ENCODE results near the gene CRISPLD2.
A peak's percentile ranks its signal among the peaks of the same experiment; 100 is the strongest.

CRISPLD2 gene

DNA sequence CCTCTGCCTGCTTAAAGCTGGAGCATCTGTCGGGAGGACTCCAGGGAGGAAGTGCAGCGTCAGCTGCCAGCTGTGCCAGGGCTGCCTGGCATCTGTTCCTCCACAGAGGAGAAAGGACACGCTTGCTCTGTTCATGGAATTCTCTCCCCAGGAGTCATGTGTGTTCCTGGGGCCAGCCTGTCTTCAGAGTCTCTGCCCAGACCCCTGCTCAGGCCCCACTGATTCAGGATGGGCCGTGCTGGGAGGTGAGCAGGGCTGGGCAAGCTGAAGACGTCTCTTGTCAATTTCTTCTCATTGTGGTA is 24.2 kb downstream of the CRISPLD2 start:
- Histone ChIP-seq H3K27me3 (ENCODE audit: insufficient read depth, low read length) (peaks cover 64% of the 10 kb centered on the region), H3K27ac (ENCODE audit: low read length) (no peak overlapping the region), H3K4me1 (ENCODE audit: insufficient read depth, low read length) (peaks cover 26% of the 10 kb centered on the region; the same call in 1 of the 2 replicates), H3K9ac (ENCODE audit: low read depth, low read length) (no peak overlapping the region), H3K36me3 (ENCODE audit: insufficient read depth, low read depth, low read length) (no peaks in the 10 kb centered on the region), H3K4me3 (ENCODE audit: low read length) (no peak overlapping the region), H3K9me3 (ENCODE audit: insufficient read depth, low read depth, low read length) (no peaks in the 10 kb centered on the region)

DNA sequence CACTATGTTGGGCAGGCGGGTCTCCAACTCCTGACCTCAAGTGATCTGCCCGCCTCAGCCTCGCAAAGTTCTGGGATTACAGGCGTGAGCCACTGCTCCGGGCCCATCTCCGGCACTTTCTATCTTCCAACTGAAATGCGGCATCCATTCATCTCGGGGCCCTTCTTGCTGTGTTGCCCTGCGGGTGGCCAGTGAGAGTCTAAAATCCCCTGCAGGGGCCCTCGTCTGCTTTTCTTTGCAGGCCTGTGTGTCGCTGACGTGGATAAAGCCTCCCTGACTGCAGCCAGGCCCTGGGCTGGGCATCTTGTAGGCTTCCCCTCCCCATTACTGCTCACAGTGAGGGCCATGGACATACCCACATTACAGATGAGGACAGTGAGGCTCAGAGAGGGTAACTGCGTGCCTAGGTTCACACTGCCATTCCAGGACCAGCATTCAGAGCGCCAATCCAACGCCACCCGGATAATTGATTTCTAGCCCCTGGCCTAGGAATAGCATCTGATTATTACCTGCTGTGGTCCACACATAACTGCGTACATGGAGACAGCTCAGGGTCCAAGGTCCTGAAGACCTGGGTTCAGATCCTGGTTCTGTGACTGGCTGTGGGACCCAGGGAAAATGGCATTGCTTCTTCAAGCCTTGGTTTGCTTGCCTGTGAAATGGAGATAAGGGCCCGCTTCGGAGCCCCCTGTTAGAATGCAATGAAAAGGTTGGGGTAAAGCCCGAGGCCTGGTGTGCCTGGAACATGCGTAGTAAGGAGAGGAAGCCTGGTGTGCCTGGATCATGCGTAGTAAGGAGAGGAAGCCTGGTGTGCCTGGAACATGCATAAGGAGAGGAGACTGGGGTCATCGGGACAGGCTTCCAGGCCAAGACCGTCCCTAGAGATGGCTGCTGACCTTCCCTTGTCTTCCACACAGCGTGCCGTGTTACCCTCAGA is 25.0 kb downstream of the CRISPLD2 start:
- Histone ChIP-seq H3K9me3 (ENCODE audit: insufficient read depth, low read depth, low read length) (no peaks in the 10 kb centered on the region), H3K4me3 (ENCODE audit: low read length) (no peak overlapping the region), H3K27ac (ENCODE audit: low read length) (no peak overlapping the region), H3K9ac (ENCODE audit: low read depth, low read length) (no peak overlapping the region), H3K36me3 (ENCODE audit: insufficient read depth, low read depth, low read length) (no peaks in the 10 kb centered on the region), H3K27me3 (ENCODE audit: insufficient read depth, low read length) (peaks cover 68% of the 10 kb centered on the region), H3K4me1 (ENCODE audit: insufficient read depth, low read length) (peaks cover 26% of the 10 kb centered on the region; the same call in 1 of the 2 replicates)

DNA sequence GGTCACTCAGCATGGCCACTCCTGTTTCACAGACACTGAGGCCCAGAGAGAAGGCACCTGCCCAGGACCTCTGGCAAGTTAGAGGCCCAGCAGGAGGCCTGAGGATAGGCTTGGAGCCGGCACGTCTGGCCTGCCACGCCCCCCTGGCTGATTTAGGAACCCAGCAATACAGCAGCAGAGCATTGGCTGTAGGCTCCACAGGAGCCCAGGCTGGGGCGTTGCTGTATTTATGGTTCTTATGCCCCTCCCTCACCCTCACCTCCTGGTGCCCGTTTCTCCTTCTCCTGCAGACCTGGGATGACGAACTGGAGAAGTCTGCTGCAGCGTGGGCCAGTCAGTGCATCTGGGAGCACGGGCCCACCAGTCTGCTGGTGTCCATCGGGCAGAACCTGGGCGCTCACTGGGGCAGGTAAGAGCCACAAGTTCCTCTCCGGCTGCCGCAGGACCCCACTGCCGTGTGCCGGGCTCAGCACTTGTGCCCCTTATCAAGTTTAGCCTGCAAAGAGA is 25.8 kb downstream of the CRISPLD2 start:
- Histone ChIP-seq H3K27ac (ENCODE audit: low read length) (no peak overlapping the region), H3K9ac (ENCODE audit: low read depth, low read length) (no peak overlapping the region), H3K36me3 (ENCODE audit: insufficient read depth, low read depth, low read length) (no peaks in the 10 kb centered on the region), H3K4me1 (ENCODE audit: insufficient read depth, low read length) (peaks cover 26% of the 10 kb centered on the region; the same call in 1 of the 2 replicates), H3K9me3 (ENCODE audit: insufficient read depth, low read depth, low read length) (no peaks in the 10 kb centered on the region), H3K4me3 (ENCODE audit: low read length) (no peak overlapping the region), H3K27me3 (ENCODE audit: insufficient read depth, low read length) (peaks cover 67% of the 10 kb centered on the region)

DNA sequence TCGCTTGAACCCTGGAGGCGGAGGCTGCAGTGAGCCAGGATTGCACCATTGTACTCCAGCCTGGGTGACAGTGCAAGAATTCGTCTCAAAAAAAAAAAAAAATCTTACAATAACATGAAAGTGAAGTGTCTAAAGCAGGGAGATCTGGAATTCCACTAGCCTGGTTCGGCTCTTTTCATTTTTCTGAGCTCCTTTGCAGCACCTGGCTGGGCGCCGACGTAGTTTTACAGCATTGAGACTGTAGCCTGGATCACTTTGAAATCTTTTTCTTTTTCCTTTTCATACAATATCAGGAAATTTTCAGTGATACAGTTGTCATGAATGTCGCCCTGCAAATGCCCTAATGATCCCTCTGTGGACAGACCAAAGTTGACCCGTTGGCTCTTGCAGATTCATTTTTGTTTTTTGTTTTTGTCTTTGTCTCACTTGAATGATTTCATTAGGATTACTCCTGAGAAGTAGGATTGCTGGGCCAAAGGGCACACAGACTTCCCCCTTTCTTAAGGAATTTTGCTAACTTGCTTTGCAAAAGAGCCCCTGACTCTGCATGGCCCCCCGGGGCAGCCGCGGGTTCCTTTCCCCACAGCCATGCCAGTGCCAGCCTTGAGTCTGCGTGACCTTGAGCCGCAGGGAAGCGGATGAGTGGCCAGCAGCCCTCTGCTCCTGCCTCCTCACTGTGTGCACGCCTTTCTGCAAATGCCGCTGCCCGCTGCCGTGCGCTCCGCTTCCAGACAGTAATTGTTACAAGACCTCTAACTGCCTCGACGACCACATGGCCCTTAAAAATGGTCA is 28.0 kb downstream of the CRISPLD2 start:
- peaks cover 26% of the 10 kb centered on the region; the same call in 1 of the 2 replicates for H3K4me1 ChIP-seq (ENCODE audit: insufficient read depth, low read length)
- H3K27me3 ChIP-seq (ENCODE audit: insufficient read depth, low read length) = peaks cover 57% of the 10 kb centered on the region
- H3K9me3 ChIP-seq (ENCODE audit: insufficient read depth, low read depth, low read length) = no peaks in the 10 kb centered on the region
- no peak overlapping the region for H3K27ac ChIP-seq (ENCODE audit: low read length)
- peak overlapping the region; percentile 32; the same call in 1 of the 2 replicates for H3K4me3 ChIP-seq (ENCODE audit: low read length)
- H3K36me3 ChIP-seq (ENCODE audit: insufficient read depth, low read depth, low read length) = no peaks in the 10 kb centered on the region
- peak overlapping the region; percentile 5; the same call in 1 of the 2 replicates for H3K9ac ChIP-seq (ENCODE audit: low read depth, low read length)

DNA sequence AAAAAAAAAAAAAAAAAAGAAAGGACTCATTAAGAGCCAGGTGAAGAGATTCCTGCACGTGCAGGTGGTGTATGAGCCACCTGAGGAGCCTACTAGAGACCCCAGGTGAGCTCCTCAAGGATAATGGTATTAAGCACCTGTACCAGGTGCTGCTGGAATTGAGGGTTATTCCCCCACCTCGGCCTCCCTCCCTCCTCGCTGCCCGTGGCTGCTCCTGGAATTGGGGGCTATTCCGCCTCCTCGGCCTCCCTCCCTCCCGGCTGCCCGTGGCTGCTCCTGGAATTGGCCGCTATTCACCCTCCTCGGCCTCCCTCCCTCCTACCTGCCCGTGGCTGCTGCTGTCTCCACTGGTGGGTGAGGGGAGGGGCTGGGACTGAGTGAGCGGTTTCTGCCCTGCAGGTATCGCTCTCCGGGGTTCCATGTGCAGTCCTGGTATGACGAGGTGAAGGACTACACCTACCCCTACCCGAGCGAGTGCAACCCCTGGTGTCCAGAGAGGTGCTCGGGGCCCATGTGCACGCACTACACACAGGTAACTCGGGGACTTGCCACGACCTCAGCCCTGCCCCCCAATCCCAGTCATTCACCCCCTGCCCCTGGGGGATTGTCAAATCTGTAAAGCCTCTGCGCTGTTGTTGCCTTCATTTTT is 29.3 kb downstream of the CRISPLD2 start:
- Histone ChIP-seq H3K4me3 (ENCODE audit: low read length) (no peak overlapping the region), H3K9ac (ENCODE audit: low read depth, low read length) (no peak overlapping the region), H3K27ac (ENCODE audit: low read length) (no peak overlapping the region), H3K36me3 (ENCODE audit: insufficient read depth, low read depth, low read length) (no peaks in the 10 kb centered on the region), H3K4me1 (ENCODE audit: insufficient read depth, low read length) (peaks cover 21% of the 10 kb centered on the region; the same call in 1 of the 2 replicates), H3K9me3 (ENCODE audit: insufficient read depth, low read depth, low read length) (no peaks in the 10 kb centered on the region), H3K27me3 (ENCODE audit: insufficient read depth, low read length) (peaks cover 44% of the 10 kb centered on the region)

DNA sequence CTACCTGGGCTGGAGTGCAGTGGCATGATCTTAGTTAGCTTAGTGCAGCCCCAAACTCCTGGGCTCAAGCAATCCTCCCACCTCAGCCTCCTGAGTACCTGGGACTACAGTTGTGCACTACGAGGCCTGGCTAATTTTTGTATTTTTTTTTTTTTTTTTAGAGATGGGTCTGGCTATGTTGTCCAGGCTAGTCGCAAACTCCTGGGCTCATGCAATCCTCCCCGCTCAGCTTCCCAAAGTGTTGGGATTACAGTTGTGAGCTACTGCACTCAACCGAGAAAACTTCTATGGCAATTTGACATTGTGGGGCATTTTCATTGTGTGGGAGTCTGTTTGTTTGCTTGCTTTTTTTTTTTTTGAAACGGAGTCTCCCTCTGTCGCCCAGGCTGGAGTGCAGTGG is 30.0 kb downstream of the CRISPLD2 start:
- Histone ChIP-seq H3K9me3 (ENCODE audit: insufficient read depth, low read depth, low read length) (no peaks in the 10 kb centered on the region), H3K9ac (ENCODE audit: low read depth, low read length) (no peak overlapping the region), H3K27ac (ENCODE audit: low read length) (no peak overlapping the region), H3K27me3 (ENCODE audit: insufficient read depth, low read length) (peaks cover 37% of the 10 kb centered on the region), H3K4me1 (ENCODE audit: insufficient read depth, low read length) (peaks cover 16% of the 10 kb centered on the region; the same call in 1 of the 2 replicates), H3K36me3 (ENCODE audit: insufficient read depth, low read depth, low read length) (no peaks in the 10 kb centered on the region), H3K4me3 (ENCODE audit: low read length) (no peak overlapping the region)

DNA sequence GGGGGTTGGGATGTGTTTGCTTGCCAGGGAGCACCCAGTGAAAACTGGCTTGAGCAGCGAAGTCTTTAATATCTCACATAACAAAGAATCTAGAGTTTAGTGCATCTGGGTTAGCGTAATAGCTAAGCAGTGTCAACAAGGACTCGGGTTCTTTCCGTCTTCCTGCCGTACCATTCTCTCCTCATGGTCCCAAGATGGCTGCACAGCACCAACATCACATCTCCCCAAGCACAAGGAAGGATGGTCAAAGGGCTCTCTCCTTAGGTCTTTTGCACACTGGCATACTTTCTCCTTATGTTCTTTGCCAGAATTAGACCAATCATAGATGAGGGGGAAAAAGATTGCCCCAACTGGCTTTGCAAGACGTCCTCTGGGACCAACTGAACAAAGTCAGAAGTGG is 30.9 kb downstream of the CRISPLD2 start:
- Histone ChIP-seq H3K9me3 (ENCODE audit: insufficient read depth, low read depth, low read length) (no peaks in the 10 kb centered on the region), H3K27ac (ENCODE audit: low read length) (no peak overlapping the region), H3K4me1 (ENCODE audit: insufficient read depth, low read length) (peaks cover 10% of the 10 kb centered on the region; the same call in 1 of the 2 replicates), H3K9ac (ENCODE audit: low read depth, low read length) (no peak overlapping the region), H3K4me3 (ENCODE audit: low read length) (no peak overlapping the region), H3K27me3 (ENCODE audit: insufficient read depth, low read length) (peaks cover 28% of the 10 kb centered on the region), H3K36me3 (ENCODE audit: insufficient read depth, low read depth, low read length) (no peaks in the 10 kb centered on the region)

DNA sequence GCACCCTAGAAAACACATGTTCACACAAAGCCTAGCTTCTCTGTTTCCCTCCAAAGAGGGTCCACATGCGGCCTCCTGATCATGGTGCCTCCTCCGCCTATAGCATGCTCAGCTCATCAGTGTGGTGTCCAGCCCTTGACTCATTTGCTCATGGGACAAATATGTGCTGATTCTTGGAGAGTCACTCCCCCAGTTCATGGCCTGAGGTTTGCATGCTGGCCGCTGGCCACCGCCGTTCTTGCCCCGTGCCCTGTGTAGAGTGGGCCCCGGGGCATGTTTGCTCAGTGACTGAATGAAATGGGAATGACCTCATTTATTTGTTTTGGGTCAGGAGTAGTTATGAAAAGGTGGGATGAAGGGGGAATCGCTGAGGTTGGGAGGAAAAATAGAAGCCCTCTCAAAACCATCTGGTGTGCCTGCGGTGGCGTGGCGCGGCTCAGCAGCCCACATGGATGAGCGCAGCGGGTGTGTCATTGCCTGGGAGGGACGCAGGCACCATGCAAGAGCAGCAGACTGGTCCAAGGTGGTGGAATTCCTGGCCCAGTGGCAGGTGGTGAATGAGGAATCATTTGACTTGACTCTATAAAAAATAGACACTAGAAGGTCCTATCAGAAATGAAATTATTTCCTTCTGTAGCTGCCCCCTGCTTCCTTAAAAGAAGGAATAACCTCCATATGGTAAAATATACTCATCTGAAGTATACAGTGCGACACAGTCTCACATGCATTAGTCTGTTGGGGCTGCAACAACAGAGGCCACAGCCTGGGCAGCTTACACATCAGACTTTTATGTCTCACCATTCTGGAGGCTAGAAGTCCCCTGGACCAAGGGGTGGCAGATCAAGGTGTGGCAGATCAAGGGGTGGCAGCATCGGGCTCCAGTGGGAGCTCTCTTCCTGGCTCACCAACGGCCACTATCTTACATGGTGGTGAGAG is 31.7 kb downstream of the CRISPLD2 start:
- H3K36me3 ChIP-seq (ENCODE audit: insufficient read depth, low read depth, low read length) = no peaks in the 10 kb centered on the region
- H3K9me3 ChIP-seq (ENCODE audit: insufficient read depth, low read depth, low read length) = no peaks in the 10 kb centered on the region
- no peak overlapping the region for H3K9ac ChIP-seq (ENCODE audit: low read depth, low read length)
- H3K4me1 ChIP-seq (ENCODE audit: insufficient read depth, low read length) = peaks cover 10% of the 10 kb centered on the region; the same call in 1 of the 2 replicates
- H3K4me3 ChIP-seq (ENCODE audit: low read length) = no peak overlapping the region
- peaks cover 20% of the 10 kb centered on the region for H3K27me3 ChIP-seq (ENCODE audit: insufficient read depth, low read length)
- no peak overlapping the region for H3K27ac ChIP-seq (ENCODE audit: low read length)

DNA sequence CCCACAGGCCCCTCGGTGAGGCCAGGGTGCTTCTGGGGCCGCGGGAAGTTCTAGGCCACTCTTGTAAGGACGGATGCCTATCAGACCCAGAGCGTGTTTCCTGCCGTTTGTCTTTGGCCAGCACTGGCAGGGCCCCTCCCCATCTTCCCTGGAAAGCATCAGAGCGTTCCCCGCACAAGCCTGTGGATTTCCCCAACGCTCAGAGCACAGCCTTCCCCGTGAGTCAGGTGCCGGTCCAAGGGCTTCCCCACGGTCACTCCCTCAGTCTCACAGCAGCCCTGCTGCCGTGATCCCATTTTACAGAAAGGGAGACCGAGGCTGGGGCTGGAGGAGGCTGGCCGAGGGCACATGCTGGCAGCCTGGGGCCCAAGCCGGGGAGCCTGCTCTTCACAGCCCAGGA is 33.7 kb downstream of the CRISPLD2 start:
- H3K9me3 ChIP-seq (ENCODE audit: insufficient read depth, low read depth, low read length) = no peaks in the 10 kb centered on the region
- H3K36me3 ChIP-seq (ENCODE audit: insufficient read depth, low read depth, low read length) = no peaks in the 10 kb centered on the region
- H3K4me1 ChIP-seq (ENCODE audit: insufficient read depth, low read length) = no peaks in the 10 kb centered on the region; the same call in 1 of the 2 replicates
- peaks cover 4% of the 10 kb centered on the region for H3K27me3 ChIP-seq (ENCODE audit: insufficient read depth, low read length)
- no peak overlapping the region for H3K4me3 ChIP-seq (ENCODE audit: low read length)
- H3K27ac ChIP-seq (ENCODE audit: low read length) = no peak overlapping the region
- no peak overlapping the region for H3K9ac ChIP-seq (ENCODE audit: low read depth, low read length)

DNA sequence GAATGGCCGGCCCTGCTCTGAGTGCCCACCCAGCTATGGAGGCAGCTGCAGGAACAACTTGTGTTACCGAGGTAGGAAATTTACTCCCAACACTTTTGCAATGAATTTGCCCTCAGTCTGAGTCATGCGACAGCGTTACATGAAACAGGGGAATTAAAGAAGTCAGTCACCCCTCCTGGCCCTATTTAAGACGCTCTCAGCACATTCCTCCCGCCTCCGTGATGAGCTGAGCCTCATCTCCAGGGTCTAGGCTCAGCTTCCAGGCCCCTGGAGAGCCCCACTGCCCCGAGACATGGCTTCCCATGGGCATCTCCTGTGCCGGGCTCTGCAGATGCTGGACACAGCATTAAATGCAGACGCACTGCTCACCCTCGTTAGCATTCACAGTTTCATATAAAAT is 35.0 kb downstream of the CRISPLD2 start:
- H3K9me3 ChIP-seq (ENCODE audit: insufficient read depth, low read depth, low read length) = 0 out of 2 replicates have a peak, but pooled peaks cover 5% of the 10 kb centered on the region
- H3K4me1 ChIP-seq (ENCODE audit: insufficient read depth, low read length) = no peaks in the 10 kb centered on the region
- H3K36me3 ChIP-seq (ENCODE audit: insufficient read depth, low read depth, low read length) = no peaks in the 10 kb centered on the region
- no peak overlapping the region for H3K4me3 ChIP-seq (ENCODE audit: low read length)
- no peaks in the 10 kb centered on the region for H3K27me3 ChIP-seq (ENCODE audit: insufficient read depth, low read length)
- H3K27ac ChIP-seq (ENCODE audit: low read length) = no peak overlapping the region
- H3K9ac ChIP-seq (ENCODE audit: low read depth, low read length) = no peak overlapping the region
